ENCODE results near the gene POLR3H.

DNA sequence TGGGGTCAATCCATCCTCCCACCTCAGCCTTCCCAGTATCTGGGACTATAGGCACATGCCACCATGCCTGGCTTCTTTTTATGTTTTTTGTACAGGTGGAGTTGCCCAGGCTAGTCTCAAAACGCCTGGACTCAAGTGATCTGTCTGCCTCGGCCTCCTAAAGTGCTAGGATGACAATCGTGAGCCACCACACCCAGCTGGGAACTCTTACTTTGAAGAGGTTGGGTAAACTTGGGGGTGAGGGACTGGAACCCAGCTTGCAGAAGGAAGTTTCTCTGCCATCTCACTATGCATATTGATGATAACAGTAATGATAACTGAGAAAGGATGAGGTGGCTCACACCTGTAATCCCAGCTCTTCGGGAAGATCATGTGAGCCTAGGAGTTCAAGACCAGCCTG lies 39.5 kb downstream of the POLR3H start:
- TF ChIP-seq CTCF (IDR thresholded peaks at IDR 0.05; ENCODE audit: low read length) (no peak), EZH2 (optimal IDR thresholded peaks at IDR 0.05; ENCODE audit: low read depth, low read length) (no peak)
